GM23248 (cell line): Measurements from ENCODE around the gene OLFML3. TPM values are rescaled to one million over a fixed set of nuclear protein-coding genes. Genes with fewer than 3 reads are reported as not detected.

ENCODE experiments used
- DNase-seq: peaks from one replicate; pipeline ENCODE4 v3.0.0-alpha.2; 2015
- H2AFZ ChIP-seq: fragments of 200-600 bp; sonication (generic); 2 replicates; pipeline ENCODE4 v1.6.1; 2016; ENCODE audit warnings: antibody characterized with exemption
- H3F3A ChIP-seq: fragments of 200-600 bp; sonication (generic); 2 replicates; pipeline ENCODE4 v1.6.1; 2016; ENCODE audit warnings: mild to moderate bottlenecking, antibody characterized with exemption, mixed run types; ENCODE audit not compliant: insufficient read depth
- H3K27ac ChIP-seq: fragments of 200-600 bp; sonication (generic); 2 replicates; pipeline ENCODE4 v1.5.1; 2016; ENCODE audit warnings: mild to moderate bottlenecking
- H3K27me3 ChIP-seq: fragments of 200-600 bp; sonication (generic); replicated peaks from 2 replicates; pipeline ENCODE4 v1.6.1; 2016; ENCODE audit warnings: mild to moderate bottlenecking; ENCODE audit not compliant: insufficient read depth
- H3K36me3 ChIP-seq: fragments of 200-600 bp; sonication (generic); 2 replicates; pipeline ENCODE4 v1.6.1; 2016; ENCODE audit warnings: low read depth, mild to moderate bottlenecking
- H3K4me1 ChIP-seq: fragments of 200-600 bp; sonication (generic); 2 replicates; pipeline ENCODE4 v1.6.1; 2016; ENCODE audit warnings: mild to moderate bottlenecking; ENCODE audit not compliant: insufficient read depth
- H3K4me2 ChIP-seq: fragments of 200-600 bp; sonication (generic); one replicate; pipeline ENCODE4 v1.6.1; 2016; ENCODE audit warnings: mild to moderate bottlenecking; ENCODE audit not compliant: unreplicated experiment
- H3K4me3 ChIP-seq: fragments of 200-600 bp; sonication (generic); 2 replicates; pipeline ENCODE4 v1.5.1; 2016; ENCODE audit warnings: mild to moderate bottlenecking
- H3K79me2 ChIP-seq: fragments of 200-600 bp; sonication (generic); 2 replicates; pipeline ENCODE4 v1.6.1; 2016; ENCODE audit warnings: mild to moderate bottlenecking; ENCODE audit not compliant: insufficient read depth
- H3K9ac ChIP-seq: fragments of 200-600 bp; sonication (generic); 2 replicates; pipeline ENCODE4 v1.6.1; 2016; ENCODE audit warnings: mild to moderate bottlenecking
- H3K9me2 ChIP-seq: fragments of 200-600 bp; sonication (generic); 2 replicates; pipeline ENCODE4 v1.6.1; 2016; ENCODE audit warnings: mixed run types, mild to moderate bottlenecking, moderate library complexity; ENCODE audit not compliant: insufficient read depth
- H3K9me3 ChIP-seq: fragments of 200-600 bp; sonication (generic); one replicate; pipeline ENCODE4 v1.6.1; 2017; ENCODE audit warnings: low read depth
- H4K20me1 ChIP-seq: fragments of 200-600 bp; sonication (generic); 2 replicates; pipeline ENCODE4 v1.6.0; 2016; ENCODE audit not compliant: insufficient read depth
- EZH2 ChIP-seq: fragments of 200-600 bp; sonication (generic); IDR thresholded peaks from 2 replicates; pipeline ENCODE4 v1.6.1; 2018; ENCODE audit warnings: antibody characterized with exemption, mild to moderate bottlenecking; ENCODE audit not compliant: insufficient read depth, poor library complexity, severe bottlenecking
- EZH2phosphoT487 ChIP-seq: fragments of 200-600 bp; sonication (generic); IDR thresholded peaks from 2 replicates; pipeline ENCODE4 v1.6.1; 2018; ENCODE audit warnings: antibody characterized with exemption, moderate library complexity, mild to moderate bottlenecking, low read depth; ENCODE audit not compliant: insufficient read depth
- WGBS, 2 experiments: methylation state at CpG; one replicate each; pipeline ENCODE4 v1.1.6; 2015 to 2017; ENCODE audit warnings: low lambda C conversion rate in 2 of 2, low coverage in 1 of 2; ENCODE audit errors: missing lambda C conversion rate in 2 of 2; 5-methylcytosine and 5-hydroxymethylcytosine counted together
- in situ Hi-C: fragments of 300-500 bp; cut with MboI; formaldehyde crosslinking; loops from 2 replicates; pipeline ENCODE4 v1.15.0; 2020
- polyA plus RNA-seq: library from polyadenylated mRNA; unstranded; fragments of >200 nt; fragmentation: Nextera tagmentation; extraction: Ambion mirVana; gene quantifications from 2 replicates; pipeline ENCODE4 v1.2.1, GENCODE V29; 2016
- total RNA-seq: library from RNA; depleted of rRNA; stranded (reverse); fragments of >200 nt; shearing (Covaris generic); gene quantifications from 2 replicates; pipeline ENCODE4 v1.2.3, GENCODE V29; 2014

Gene OLFML3
- total and polyA plus RNA-seq, 2 experiments from 2014 or later: 141 to 168 TPM

DNA sequence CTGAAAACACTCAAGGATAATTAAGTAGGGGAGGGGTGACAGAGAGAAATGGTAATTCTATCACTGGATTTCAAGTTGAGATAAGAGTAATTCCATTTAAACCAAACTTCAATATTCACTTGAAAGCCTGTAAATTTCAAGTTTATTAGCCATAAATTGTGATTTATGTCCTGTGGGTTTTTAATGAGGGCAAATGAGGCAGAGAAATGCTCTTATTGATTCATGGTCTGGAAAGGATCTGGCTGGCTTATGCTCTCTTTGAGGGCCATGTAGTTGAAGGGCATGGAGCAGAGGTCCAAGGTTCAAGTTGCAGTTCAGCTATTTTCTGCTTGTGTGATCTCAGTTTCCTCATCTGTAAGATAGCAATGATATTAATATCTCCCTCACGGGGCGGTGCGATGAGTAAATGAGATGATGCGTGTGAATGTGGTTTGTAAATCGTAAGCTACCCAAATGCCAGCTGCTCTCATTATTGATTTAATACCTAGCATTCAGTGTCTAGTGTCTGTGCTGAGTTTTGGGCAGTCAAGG lies 12.3 kb downstream of the OLFML3 start:
- Histone ChIP-seq H2AFZ (no peak overlapping the region), H3K27ac (no peak overlapping the region), H4K20me1 (no peaks in the 10 kb centered on the region), H3K4me2 (no peak overlapping the region), H3F3A (no peaks in the 10 kb centered on the region), H3K27me3 (no peaks in the 10 kb centered on the region), H3K4me3 (no peak overlapping the region), H3K4me1 (no peaks in the 10 kb centered on the region), H3K36me3 (no peaks in the 10 kb centered on the region), H3K79me2 (no peaks in the 10 kb centered on the region), H3K9ac (no peak overlapping the region), H3K9me2 (no peaks in the 10 kb centered on the region), H3K9me3 (no peaks in the 10 kb centered on the region)
- TF ChIP-seq EZH2: no peak
- no peak for TF ChIP-seq EZH2phosphoT487
- in situ Hi-C loops: loop anchor here (25.0 kb wide), 1 partner anchor 296 kb away; no protein-coding TSS in a partner anchor
- no peak for DNase-seq
- WGBS, 2 experiments: 75 to 80% methylated on average over 5 of the region's 5 CpGs

DNA sequence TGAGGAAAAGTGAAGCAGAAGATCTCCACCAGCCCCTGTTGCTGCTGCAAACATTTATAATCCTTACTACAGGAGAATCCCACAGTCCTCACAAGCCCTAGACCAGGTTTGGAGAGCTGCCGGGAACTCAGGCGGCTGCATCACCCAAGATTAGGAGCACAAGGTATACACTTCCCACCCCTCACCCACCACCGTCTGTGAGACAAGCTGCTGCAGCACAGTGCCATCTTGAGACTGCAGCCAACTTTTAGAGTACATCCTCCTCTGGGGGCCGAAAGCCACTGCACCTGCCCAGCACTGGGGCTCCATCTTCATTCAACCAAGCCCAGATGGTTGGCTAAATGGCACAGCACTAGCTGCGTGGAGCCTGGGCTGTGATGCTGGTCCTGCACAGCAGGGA lies 13.8 kb downstream of the OLFML3 start:
- no peak overlapping the region for H2AFZ ChIP-seq
- H3F3A ChIP-seq: no peaks in the 10 kb centered on the region
- no peak overlapping the region for H3K9ac ChIP-seq
- no peaks in the 10 kb centered on the region for H3K27me3 ChIP-seq
- H4K20me1 ChIP-seq: no peaks in the 10 kb centered on the region
- H3K9me3 ChIP-seq: no peaks in the 10 kb centered on the region
- no peaks in the 10 kb centered on the region for H3K4me1 ChIP-seq
- TF ChIP-seq EZH2phosphoT487 (no peak), EZH2 (no peak)
- H3K4me2 ChIP-seq: no peak overlapping the region
- 89% methylated on average over 5 of the region's 5 CpGs for WGBS, 2 experiments
- H3K27ac ChIP-seq: no peak overlapping the region
- H3K79me2 ChIP-seq: no peaks in the 10 kb centered on the region
- H3K4me3 ChIP-seq: no peak overlapping the region
- H3K36me3 ChIP-seq: no peaks in the 10 kb centered on the region
- in situ Hi-C loops: loop anchor here (25.0 kb wide), 1 partner anchor 294 kb away; no protein-coding TSS in a partner anchor
- H3K9me2 ChIP-seq: no peaks in the 10 kb centered on the region
- no peak for DNase-seq

DNA sequence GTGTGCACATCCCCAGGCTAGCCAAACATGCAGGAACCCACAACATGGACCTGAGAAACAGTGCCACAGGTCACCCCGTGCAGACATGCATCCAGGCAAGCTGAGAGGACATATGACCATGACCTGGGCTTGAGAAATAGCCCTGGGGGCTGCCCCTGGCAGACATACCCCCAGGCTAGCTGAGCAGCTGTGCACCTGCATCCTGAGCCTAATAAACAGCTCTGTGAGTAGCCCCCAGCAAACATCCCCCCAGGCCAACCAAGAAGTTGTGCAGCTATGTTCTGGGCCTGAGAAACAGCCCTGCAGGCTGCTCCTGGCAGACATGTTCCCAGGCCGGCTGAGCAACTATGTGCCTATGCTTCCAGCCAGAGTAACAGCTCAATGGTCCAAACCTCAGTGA lies 14.5 kb downstream of the OLFML3 start:
- H3K9ac ChIP-seq: no peak overlapping the region
- no peak overlapping the region for H3K4me2 ChIP-seq
- H3K36me3 ChIP-seq: no peaks in the 10 kb centered on the region
- H3K9me2 ChIP-seq: no peaks in the 10 kb centered on the region
- H3K9me3 ChIP-seq: no peaks in the 10 kb centered on the region
- no peak overlapping the region for H2AFZ ChIP-seq
- no peaks in the 10 kb centered on the region for H3K4me1 ChIP-seq
- TF ChIP-seq EZH2: no peak
- TF ChIP-seq EZH2phosphoT487: no peak
- H3K4me3 ChIP-seq: no peak overlapping the region
- no peaks in the 10 kb centered on the region for H4K20me1 ChIP-seq
- H3K79me2 ChIP-seq: no peaks in the 10 kb centered on the region
- no peaks in the 10 kb centered on the region for H3K27me3 ChIP-seq
- H3K27ac ChIP-seq: no peak overlapping the region
- in situ Hi-C loops: loop anchor here (25.0 kb wide), 1 partner anchor 294 kb away; no protein-coding TSS in a partner anchor
- 65 to 67% methylated on average over 2 of the region's 2 CpGs for WGBS, 2 experiments
- no peak for DNase-seq
- no peaks in the 10 kb centered on the region for H3F3A ChIP-seq

DNA sequence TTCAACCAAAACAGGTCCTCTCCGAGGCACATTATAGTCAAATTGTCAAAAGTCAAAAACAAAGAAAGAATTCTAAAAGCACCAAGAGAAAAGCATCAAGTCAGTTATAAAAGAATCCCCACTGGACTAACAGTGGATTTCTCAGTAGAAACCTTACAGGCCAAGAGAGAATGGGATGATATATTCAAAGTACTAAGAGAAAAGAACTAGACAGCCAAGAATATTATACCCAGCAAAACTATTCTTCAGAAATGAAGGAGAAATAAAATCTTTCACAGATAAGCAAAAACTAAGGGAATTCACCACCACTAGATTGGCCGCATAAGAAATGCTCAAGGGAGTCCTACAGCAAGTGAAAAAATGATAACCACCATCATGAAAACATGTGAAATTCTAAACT lies 16.1 kb downstream of the OLFML3 start:
- no peak for TF ChIP-seq EZH2
- TF ChIP-seq EZH2phosphoT487: no peak
- H3K79me2 ChIP-seq: no peaks in the 10 kb centered on the region

More for the DNA sequence above, 16.1 kb downstream of the OLFML3 start:
- H3K27ac ChIP-seq: no peak overlapping the region
- DNase-seq: no peak
- H3K4me2 ChIP-seq: no peak overlapping the region
- H3K4me1 ChIP-seq: no peaks in the 10 kb centered on the region
- H3K4me3 ChIP-seq: no peak overlapping the region
- in situ Hi-C loops: loop anchor here (25.0 kb wide), 1 partner anchor 292 kb away; no protein-coding TSS in a partner anchor
- no peaks in the 10 kb centered on the region for H3K9me3 ChIP-seq
- WGBS, 2 experiments: 85 to 88% methylated on average over 2 of the region's 2 CpGs
- H3F3A ChIP-seq: no peaks in the 10 kb centered on the region
- H3K9ac ChIP-seq: no peak overlapping the region
- H3K27me3 ChIP-seq: no peaks in the 10 kb centered on the region
- no peaks in the 10 kb centered on the region for H4K20me1 ChIP-seq
- H3K36me3 ChIP-seq: no peaks in the 10 kb centered on the region
- no peak overlapping the region for H2AFZ ChIP-seq
- no peaks in the 10 kb centered on the region for H3K9me2 ChIP-seq
